GM19238 (cell line): ENCODE data around the gene RAB26.

ENCODE experiments used
- DNase-seq: peaks from one replicate; pipeline ENCODE4 v3.0.0; 2011; ENCODE audit warnings: low spot score; ENCODE audit not compliant: insufficient read length

The RAB26 gene

DNA sequence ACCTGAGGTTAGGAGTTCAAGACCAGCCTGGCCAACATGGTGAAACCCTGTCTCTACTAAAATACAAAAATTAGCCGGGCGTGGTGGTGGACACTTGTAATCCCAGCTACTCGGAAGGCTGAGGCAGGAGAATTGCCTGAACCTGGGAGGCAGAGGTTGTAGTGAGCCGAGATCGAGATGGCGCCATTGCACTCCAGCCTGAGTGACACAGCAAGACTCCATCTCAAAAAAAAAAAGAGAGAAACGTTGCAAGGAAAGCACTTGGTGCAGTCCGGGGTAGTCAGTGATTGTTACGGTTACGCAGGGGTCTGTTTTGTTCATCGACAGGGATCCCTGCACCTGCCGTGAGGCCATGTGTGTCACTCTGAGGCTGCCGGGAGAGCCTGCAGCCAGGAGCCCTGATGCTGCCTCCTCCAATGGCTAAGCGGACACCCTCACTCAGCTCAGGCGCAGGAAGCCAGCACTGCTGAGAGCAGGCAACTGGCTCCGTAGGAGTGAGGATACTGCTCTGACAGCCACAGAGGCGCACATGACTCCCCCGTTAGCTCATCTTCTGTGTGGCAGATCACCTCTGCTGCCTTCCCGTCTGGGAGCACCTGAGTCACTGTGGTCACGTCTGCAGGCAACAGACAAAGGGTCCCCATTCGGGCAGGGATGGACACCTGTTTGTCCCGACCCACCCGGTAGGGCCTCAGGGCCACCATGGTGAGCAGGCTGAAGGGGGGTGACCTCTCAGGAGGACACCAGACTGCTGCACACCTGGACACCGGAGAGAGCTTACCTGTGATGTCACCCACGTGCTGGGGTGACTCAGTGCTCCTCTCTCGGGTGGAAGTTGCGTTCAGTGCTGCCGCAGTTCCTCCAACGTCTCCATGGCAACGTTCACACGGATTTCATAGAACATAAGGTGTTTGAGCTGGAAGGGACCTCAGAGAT, 5.2 kb upstream of the RAB26 start:
- no peak for DNase-seq

DNA sequence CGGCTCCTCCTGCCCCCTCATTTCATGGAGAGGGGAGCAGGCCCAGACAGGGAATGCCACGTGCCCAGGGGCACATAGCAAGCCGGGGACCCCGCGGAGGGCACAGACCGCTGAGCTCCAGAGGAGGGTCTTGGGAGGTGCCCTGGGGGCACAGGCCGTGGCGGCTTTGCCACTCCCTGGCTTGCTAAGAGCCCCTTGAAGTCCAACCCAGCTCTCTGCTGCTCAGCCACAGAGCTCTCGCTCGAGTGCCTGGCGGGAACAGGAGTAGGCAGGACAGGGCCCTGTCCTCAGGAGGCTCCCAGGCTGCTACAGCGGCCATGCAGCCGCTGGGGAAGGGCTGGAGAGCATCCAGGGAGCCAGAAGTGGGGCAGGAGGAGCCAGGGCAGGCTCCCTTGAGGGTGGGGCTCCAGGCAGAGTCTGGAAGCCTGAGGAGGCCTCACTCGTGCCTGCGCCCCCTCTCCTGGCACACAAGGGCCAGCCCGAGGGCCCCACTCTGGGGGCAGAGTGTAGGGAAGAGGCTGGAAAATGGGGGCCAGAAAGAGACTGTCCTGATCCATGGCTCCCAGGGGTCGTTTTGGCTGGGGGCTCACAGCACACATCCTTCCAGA, 4.4 kb upstream of the RAB26 start:
- no peak for DNase-seq

DNA sequence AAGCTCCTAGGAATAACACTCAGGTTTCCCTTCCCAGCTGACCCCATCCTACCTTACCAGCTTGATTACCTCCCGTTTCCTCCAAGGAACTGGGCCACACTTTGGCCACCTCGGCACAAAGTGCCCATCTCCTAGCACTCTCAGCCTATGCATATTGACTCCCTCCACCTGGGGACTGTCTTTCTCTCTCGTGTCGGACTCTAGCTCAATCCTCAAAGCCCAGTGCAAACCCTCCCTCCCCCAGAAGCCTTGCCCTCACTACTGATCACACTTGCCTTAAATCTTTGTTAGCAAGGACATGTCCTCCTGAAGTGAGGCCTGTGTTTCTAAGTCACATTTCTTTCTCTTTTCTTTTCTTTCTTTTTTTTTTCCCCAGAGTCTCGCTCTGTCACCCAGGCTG, 2.6 kb upstream of the RAB26 start:
- no peak for DNase-seq

DNA sequence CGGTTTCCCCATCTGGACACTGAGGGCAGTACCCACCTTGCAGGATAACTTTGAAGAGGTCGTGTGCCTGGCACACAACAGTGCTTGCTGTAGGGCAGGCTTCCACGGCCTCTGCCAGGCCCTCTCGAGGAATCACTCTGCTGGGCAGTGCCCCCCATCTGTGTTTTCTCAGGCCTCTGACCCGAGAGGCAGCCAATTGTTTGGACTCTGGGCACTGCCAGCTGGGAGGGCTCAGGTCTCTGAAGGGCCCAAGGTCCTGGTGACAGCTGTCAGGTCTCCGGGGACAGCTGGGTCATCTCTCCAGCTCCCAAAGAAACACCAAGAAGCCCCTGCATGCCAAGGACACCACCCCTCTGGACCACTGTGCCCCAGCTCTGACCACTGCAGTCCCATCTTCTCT, 1.0 kb upstream of the RAB26 start:
- DNase-seq = no peak

DNA sequence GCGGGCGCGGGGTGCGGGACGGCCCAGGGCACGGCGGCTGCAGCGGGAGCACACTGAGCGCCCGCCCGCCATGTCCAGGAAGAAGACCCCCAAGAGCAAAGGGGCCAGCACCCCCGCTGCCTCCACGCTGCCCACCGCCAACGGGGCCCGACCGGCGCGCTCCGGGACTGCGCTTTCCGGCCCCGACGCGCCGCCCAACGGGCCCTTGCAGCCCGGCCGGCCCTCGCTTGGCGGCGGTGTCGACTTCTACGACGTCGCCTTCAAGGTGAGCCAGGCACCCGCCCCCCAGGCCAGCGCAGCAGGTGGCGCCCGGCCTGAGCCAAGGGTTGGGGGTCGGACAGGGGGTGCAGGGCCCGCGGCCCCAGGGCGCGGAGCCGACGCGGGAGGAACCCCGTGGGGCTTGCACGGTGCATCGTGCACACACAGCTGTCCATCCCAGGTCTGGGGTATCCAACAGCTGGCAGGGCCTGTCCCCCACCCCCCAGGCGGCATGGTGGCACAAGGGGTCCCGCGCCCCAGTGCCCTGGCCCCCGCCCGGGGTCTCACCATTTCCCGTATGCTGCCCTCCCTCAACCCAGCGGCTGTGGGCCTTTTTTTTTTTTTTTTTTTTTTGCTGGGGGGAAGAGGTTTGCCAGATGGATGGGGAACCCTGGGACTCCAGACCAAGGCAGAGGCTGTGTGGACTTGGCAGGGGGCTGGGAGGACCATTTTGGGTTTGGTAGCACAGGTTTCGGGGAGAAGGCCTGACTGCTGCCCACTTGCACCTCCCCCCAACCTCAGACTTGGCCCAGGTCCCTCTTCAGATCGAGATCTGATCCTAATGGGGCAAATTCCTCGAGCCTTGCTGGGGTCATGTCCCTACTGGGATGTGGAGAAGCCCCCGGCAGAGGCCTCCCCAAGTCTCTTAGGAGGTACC, 547 bp downstream of the RAB26 start:
- no peak for DNase-seq

DNA sequence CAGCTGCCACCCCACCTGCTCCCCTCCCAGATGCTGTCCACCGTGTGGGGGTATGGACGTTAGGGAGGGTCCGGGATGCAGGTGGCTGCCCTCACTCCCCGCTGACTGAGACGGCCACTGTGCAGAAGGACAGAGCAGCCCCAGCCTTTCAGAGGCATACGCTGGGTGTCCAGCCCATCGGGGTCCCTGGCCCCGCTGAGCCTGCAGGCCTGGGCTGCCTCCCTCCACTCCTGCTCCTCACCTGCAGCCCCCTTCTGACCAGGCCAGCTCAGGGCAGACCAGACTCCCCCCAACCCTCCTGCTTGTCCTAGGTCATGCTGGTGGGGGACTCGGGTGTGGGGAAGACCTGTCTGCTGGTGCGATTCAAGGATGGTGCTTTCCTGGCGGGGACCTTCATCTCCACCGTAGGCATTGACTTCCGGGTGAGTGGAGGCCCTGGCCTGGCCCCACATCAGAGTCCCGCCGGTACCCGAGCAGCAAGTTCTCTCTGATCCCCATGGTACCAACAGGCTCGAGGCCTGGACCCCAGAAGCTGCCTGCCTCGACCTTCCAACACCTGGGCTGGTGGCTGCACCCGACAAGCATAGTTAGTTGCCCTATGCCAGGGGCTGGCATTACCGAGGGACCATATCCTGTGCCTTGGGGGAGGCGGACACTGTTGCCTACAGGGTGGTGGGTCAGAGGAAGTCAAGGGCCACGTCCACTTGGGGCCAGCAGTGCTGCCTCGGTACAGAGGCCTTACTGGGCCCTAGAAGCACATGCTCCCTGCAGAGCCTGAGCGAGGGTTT, 1.4 kb downstream of the RAB26 start:
- DNase-seq = no peak

DNA sequence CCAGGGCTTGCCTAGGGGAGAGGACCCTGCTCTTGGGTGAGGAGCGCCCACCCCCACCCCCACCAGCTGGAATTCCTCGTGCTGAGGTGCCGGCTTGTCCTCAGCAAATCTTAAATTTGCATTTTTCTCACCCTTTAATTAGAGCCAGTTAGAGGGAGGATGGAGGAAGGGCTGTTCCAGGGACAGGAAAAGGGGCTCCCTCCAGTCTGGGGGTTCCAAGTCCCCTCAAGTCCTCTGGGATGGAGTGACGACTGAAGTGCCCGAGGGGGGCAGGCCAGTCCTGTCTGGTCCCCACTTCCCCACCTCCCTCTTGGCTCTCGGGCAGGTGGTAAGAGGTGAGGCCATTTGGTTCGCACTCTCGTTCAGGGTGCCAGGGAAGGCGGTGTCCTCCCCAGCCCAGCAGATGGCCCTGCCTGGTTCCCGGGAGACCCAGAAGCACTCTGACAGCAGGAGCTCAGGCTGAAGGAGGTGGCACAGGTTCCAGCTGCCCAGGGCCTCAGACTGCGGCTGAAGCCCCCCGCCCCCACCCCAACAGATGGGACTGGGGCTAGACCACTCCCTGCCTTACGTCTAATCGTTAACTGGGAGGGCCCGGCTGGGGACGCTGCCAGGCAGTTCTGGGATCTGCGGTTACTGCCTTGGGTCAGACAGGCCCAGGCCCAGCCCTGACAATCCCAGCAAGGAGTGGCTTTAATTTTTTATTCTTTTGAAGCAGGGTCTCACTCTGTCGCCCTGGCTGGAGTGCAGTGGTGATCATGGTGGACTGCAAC, 2.2 kb downstream of the RAB26 start:
- no peak for DNase-seq

DNA sequence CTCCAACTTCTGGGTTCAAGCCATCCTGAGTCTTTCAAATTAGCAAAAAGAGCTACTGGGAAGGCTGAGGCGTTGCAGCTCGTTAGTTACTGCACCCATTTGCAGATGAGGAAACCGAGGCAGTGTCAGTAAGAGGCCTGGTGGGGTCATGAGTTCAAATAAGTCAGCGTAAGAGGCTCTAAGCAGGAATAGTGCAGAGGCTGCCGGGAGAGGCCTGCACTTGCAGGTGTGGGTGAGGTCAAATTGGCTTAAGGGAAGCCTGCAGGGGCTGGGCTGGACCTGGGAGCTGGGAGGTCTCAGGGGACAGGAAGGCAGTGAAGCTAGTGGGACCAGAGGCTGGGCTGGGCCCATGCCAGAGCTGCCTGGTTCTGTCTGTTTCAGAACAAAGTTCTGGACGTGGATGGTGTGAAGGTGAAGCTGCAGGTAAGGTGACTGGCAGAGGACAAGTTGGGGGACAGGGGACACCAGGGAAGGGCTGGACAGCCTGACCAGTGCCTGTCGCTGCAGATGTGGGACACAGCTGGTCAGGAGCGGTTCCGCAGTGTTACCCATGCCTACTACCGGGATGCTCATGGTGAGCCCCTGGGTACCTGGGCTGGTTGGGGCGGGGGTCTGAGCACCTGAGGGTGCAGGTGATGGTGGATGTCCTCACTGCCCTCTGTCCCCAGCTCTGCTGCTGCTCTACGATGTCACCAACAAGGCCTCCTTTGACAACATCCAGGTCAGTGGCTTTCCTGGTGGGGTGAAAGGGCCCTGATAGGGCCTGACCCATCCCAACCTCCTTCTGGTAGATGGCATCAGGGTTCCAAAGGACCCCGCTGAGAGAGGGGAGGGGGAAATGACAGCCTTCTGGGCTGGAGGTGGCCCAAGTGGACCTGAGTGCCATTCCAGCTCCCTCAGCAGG, 3.0 kb downstream of the RAB26 start:
- no peak for DNase-seq

DNA sequence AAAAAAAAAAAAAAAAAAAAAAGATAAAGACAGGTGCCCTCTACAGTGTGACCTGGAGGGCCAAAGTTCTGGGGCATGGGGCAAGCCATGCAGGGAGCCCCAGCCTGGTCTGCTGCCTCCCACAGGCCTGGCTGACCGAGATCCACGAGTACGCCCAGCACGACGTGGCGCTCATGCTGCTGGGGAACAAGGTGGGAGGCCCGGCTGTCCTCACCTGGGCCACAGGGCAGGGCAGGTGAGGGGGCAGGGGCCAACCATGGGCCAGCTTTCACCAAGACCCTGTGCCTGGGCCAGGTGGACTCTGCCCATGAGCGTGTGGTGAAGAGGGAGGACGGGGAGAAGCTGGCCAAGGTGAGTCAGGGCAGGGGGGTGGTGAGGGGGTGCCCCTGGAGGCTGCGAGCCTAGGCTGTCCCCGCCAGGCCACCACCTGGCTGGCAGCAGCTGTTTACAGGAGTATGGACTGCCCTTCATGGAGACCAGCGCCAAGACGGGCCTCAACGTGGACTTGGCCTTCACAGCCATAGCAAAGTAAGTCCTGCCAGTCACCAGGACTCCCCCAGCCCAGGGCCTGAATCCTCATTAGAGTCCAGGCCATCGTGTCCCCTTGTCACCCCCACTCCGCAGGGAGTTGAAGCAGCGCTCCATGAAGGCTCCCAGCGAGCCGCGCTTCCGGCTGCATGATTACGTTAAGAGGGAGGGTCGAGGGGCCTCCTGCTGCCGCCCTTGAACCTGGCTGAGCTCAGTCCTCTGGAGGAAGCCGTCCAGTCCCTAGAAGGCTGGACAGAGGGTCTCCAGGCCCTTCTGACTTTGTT, 4.5 kb downstream of the RAB26 start:
- DNase-seq = no peak

DNA sequence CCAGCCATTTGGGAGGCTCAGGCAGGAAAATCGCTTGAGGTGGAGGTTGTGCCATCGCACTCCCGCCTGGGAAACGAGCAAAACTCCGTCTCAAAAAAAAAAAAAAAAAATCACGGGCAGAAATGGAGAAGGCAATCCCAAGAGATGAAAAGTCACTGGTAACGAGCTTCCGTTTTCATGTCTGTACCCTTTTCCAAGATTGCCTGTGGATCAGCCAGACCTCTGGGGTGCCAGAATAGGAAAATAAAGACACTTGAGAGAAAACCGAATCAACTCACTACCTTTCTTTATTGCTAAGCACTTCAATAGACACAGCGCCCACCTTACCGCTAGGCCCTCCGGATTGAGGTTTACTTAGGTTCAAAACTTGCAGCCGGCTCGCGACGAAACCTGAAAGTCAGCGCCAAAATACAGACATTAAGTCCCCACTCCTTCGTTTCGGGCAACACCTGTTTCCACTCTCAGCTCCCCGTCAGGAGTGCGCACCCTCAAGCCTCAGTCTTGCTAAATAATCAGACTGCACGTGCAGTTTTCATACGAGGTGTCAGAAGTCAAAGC, 6.2 kb downstream of the RAB26 start:
- DNase-seq = no peak

DNA sequence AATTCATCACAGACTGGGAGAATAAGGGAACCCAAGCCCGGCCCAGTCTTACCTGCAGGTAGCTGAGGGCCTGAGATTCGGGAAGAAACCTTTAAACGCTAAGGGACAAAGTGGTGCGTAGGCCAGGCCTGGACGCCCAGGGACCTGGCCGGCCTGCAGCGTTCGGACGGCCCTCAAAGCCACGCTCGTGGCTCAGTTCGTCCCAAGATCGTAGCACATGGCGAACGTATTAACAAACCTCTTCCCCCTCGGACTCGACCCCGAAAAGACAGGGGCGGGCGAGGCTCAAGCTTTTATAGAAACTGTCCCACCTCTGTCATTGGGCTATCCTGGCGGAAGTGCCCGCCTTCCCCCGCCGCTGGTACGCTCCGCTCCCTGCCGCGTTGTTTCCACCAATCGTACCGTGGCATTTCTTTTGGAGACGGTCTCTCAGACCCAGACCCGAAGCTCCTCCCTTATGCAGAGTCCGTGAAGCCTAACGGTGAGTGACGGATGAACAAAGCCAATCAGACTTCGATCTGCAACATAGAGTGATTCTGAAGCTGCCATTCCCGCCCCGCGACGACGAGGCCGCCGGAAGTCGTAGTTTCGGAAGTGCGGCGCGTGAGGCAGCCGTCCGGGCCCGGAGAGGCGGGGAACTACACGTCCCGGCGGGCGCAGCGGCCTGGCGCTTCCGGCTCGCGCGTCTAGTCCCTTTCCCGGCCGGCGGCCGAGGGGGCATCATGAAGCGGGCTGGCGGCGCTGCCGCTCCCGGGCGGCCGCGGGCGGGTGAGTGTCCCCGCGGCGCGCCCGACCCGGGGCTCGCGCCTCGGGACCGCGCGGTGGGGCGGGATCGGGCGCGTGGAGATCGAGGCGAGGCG, 6.9 kb downstream of the RAB26 start, which contains the start of gene TRAF7:
TRAF7 (plus strand) TSS at position 692 of the 860 bp plus-strand sequence. CDS start 8,139 bp downstream, outside the sequence.
- DNase-seq = peak; percentile 100

DNA sequence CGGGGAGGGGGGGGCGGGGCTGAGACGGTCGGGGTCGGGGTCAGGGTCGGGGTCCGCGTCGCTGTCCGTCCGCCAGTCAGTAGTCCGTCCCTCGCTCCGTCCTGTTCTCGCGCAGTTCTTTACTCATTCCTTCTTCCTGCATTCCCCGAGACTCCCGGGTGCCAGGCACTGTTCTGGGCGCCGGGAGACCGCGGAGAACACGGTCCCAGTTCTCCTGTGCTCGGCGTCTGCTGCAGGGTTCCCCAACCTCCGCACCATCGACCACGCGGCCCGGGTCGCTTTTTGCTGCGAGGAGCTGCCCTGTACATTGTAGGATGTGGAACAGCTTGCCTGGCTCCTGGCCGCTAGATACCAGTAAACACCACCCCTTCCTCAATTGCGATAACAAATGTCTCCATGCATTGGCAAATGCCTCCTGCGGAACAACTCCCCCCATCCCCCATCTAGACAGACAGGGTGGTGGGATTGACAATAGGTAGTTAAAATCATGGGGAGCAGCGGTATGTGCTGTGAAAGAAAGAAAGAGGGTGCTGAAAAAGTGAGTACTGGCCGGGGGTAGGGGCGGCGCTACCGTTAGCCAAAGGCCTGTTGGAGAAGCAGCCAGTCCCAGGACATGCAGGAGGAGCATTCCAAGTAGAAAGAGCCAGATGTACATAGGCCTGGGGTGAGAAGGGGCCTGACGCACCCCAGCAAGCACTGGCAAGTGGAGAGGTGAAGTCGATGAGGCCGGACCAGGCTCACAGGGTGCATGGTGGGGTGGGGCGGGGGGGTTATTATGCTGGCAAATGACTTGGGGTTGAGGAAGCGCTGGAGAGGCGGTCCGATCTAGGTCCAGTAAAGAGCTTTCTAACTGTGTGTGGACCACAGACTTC, 7.8 kb downstream of the RAB26 start:
- no peak for DNase-seq

DNA sequence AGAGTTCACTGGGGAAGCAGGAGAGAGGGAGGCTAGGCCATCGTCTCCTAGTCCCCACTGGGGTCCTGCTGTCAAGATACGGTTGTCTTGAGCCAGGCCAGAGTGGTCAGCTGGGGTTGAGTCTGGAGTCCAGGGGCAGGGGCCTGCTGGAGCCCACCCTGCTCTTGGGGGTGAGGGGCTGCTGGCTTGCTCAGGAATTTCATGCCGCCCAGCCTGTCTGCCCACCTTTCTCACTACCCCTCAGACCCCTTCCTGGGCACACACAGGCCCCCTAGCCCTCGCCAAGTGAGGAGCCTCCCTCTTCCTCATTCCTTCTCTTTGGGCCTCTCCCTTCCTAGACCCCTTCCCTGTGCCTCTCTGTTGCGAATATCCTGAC, 8.4 kb downstream of the RAB26 start:
- no peak for DNase-seq

DNA sequence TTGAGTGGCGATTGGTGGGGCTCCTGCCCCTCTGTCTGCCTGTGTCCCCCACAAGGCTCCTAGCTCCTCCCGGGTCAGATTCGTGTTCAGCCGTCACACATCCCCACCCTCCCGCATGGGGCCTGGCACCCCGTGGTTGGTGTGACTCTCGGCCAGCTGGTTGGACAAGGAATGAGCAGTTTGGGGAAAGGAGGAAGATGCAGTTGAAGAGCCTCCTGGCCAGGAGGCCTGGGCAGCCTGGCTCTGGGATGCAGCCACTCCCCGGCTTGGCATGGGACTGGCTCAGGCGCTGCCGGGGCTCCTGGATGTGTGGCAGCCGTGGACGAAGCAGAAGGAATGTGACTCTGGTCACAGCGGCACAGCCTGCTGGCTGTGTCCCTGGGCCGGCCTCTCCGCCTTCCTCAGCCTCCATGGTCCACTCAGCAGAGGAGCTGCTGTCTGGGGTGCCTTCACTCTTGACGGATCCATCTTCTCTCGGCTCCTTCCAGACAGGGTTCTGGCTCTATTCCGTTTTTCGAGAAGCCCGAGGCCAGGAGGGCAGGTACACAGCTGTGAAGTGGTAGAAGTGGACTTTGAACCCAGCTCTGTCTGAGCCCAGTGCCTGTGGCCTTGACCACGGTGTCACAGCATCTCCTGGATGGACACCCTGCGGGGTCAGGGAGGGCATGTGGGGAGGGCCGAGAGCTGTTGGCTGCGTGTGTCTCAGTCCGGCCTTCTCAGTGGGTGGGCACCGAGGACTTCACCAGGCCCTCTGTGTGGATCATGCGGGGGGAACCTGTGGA, 9.2 kb downstream of the RAB26 start:
- no peak for DNase-seq

DNA sequence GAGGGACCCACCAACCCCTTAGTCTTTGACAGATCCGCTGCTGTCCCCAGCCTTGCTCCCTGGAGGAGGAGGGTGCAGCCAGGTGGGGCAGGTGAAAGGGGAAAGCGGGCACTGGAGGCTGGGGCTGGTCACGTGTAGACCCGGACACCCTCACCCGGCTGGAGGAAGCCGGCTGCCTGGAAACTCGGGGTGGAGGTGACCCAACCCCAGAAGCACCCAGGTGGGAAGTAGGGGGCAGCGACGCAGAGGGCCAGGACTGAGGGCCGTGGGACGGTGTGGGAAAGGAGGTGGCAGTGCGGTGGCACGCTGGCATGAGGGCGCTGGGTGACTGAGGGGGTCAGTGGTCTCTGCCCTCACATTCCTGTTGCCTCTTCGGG, 9.8 kb downstream of the RAB26 start:
- DNase-seq = no peak
